COLO829 (cell line): ENCODE results near the gene URM1.
"Not testable (repeated sequence)": the region's sequence is repeated elsewhere in the genome, so short reads cannot be mapped to it uniquely, and the experiment has no call there.

Source experiments
- DNase-seq: peaks from one replicate; pipeline ENCODE4 v3.0.0; 2012; ENCODE audit warnings: low spot score

The URM1 gene

GRCh38 chr9:128370752-128371629 lies at the start of gene URM1:
URM1 (plus strand) TSS chr9:128371374; CDS start chr9:128371381, 7 bp downstream.
- DNase-seq, result peak; percentile 99

- no peak for DNase-seq
Observed at GRCh38 chr9:128321879-128322403, 49.2 kb upstream of the URM1 start.

DNA sequence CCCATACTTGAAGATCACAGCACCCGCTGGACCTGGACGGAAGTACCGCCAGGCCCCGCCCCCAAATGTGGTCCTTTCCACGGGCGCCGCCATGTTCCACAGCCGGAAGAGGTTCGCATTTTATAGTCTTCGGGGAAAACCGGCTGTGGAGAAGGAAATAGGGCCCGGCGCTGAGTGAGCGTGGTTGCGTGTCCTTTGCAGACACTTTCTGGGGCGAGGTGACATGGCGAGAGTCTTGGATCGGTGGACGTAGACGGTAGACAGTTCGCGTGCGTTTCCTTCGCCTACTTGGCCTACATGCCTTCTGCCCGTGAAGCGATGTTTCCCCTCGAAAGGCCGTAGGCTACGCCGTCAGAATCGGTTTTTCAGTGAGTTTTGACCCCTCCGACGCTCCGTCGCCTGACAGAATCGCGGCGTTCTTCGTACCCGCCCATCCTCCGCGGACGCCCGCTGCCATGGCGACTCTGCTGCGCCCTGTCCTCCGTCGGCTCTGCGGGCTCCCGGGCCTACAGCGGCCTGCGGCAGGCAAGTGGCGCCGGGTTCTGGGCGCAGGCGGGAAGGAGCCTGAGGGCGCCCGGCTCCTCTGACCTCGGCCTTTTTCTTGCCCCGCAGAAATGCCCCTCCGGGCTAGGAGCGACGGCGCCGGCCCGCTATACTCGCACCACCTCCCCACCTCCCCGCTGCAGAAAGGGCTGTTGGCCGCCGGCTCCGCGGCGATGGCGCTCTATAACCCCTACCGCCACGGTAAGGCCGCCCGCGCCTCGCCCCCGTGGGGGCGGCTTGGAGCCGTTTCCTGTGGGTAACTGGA lies 48.6 kb upstream of the URM1 start, which contains the start of the genes COQ4 and TRUB2:
Gene COQ4, plus strand, starts transcription at position 436 of the 808 bp plus-strand sequence. Its CDS starts 20 bp downstream, at position 456.
Gene TRUB2, minus strand, starts transcription at position 44 of the 808 bp plus-strand sequence. Its CDS starts 39 bp downstream, at position 5.
- peak; percentile 97 for DNase-seq

DNA sequence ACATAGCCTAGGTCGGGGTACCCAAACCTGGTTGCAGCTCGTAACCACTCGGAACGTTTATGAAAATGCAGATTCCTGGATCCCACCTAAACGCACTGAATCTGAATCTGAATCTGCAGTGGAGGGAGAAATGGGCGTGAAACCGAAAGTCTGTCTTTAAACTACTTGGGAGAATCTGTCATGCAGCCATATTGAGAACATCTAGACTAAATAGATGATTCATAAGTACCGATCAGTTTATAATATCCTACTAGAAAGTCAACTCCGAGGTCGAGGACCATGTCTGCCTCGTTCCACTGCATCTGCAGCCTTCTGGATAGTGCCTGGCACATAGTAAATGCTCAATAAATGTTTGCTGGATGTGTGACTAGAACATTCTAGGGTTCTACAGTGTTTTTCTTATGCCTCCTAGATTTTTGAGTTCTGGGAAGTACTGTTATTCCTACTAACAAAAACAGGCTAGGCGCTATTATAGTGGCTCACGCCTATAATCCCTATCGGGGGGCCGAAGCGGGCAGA lies 47.9 kb upstream of the URM1 start:
- no peak for DNase-seq

DNA sequence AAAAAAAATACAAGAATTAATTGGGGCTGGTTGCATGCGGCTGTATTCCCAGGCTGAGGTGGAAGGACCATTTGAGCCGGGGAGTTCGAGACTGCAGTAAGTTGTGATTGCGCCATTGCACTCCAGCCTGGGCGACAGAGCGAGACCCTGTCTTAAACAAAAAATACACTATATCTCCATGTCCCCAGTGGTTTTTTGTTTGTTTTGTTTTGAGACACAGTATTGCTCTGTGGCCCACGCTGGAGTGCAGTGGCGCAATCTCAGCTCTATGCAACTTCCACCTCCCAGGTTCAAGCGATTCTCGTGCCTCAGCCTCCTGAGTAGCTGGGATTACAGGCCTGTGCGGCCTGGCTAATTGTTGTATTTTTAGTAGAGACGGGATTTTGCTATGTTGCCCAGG lies 47.4 kb upstream of the URM1 start:
- DNase-seq, result no peak

DNA sequence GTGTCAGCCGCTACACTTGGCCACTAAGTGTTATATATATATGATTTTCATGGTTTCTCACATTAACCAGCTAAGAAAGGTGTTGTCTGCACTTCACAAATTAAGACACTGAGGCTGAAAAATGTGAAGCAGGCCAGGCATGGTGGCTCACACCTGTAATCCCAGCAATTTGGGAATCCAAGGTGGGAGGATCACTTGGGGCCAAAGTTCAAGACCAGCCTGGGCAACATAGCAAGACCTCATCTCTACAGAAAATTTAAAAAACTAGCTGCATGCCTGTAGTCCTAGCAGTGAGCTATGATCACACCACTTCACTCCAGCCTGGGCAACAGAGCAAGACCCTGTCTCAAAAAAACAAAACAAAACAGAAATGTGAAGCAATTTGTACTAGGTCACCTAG lies 46.8 kb upstream of the URM1 start:
- DNase-seq, result no peak

GRCh38 chr9:128325629-128326028 lies 45.5 kb upstream of the URM1 start:
- no peak for DNase-seq

DNA sequence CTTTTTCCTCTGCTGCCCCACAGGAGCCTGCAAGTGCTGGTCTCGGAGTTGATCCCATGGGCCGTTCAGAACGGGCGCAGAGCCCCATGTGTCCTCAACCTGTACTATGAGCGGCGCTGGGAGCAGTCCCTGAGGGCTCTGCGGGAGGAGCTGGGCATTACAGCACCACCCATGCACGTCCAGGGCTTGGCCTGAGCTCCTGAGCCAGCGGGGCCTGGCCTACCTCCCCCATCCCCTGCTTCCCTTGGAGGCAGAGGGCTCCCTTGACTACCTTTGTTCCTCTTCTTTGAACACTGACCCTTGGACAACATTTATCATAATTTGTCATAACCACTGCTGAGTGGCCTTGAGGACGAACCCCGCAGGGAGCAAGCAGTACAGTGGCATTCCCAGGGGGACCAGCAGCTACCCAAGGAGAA lies 37.7 kb upstream of the URM1 start:
- DNase-seq, result no peak

GRCh38 chr9:128335161-128335560 lies 36.0 kb upstream of the URM1 start:
- no peak for DNase-seq

- no peak for DNase-seq
Observed at GRCh38 chr9:128335914-128336313, 35.3 kb upstream of the URM1 start.

- DNase-seq, result no peak
Observed at GRCh38 chr9:128337936-128338335, 33.2 kb upstream of the URM1 start.

GRCh38 chr9:128338852-128339614 lies 32.1 kb upstream of the URM1 start:
- not testable (repeated sequence) for DNase-seq

- DNase-seq, result peak; percentile 63
Observed at GRCh38 chr9:128339761-128340690, 31.1 kb upstream of the URM1 start, which contains the start of gene SLC27A4. SLC27A4 (plus strand) TSS chr9:128340527; CDS start chr9:128343133, 2,606 bp downstream.

- DNase-seq, result no peak
Observed at GRCh38 chr9:128340691-128341434, 30.3 kb upstream of the URM1 start.

GRCh38 chr9:128341435-128341849 lies 29.7 kb upstream of the URM1 start:
- peak; percentile 85 for DNase-seq

DNA sequence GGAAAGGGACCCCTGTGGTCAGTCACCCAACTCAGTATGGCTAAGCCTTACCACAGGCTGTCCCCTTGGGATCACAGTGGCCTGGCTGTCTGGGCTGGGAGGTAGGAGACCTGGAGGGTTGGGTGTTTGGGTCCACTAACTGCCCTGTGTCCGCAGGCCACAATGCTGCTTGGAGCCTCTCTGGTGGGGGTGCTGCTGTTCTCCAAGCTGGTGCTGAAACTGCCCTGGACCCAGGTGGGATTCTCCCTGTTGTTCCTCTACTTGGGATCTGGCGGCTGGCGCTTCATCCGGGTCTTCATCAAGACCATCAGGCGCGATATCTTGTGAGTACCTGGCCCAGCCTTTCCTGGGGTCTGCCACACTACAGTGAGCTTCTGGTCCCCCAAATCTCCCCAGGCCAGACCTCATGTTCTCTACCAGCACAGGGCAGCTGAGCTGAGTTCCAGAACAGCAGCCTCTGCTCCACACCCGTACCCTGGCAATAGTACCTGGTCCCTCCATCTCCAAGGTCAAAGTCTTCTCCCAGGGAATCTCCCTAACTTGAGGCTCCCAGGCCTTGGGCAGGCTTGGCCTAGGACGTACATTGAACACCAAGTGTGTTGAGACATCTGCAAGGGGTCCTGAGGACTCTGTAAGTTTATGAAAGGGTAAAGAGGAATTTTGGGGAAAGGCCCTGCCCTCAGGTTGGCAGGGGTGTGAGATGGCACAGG lies 28.0 kb upstream of the URM1 start:
- no peak for DNase-seq

GRCh38 chr9:128343855-128344254 lies 27.3 kb upstream of the URM1 start:
- no peak for DNase-seq

- DNase-seq, result no peak
Observed at GRCh38 chr9:128344931-128345605, 26.1 kb upstream of the URM1 start.
